Colon (tissue), 2 donors: ENCODE measurements around the gene HSPB6.
"Not testable (repeated sequence)": the region's sequence is repeated elsewhere in the genome, so short reads cannot be mapped to it uniquely, and the experiment has no call there.

Source experiments
- FAIRE-seq: peaks from 2 replicates; lab custom pipeline; 2012; peaks lifted over from hg19 to GRCh38; lab: Jason Lieb, UNC
- donor health status: control.
- donor health status: control.

Gene HSPB6

GRCh38 chr19:35756377-35757230, at the start of gene HSPB6:
HSPB6 (minus strand) TSS chr19:35757029; CDS start chr19:35757008, 21 bp downstream.
- no peak for FAIRE-seq

GRCh38 chr19:35806597-35806996, 49.8 kb upstream of the HSPB6 start:
- no peak for FAIRE-seq

GRCh38 chr19:35805526-35806102, 48.8 kb upstream of the HSPB6 start:
- FAIRE-seq = no peak

GRCh38 chr19:35801828-35802227, 45.0 kb upstream of the HSPB6 start:
- no peak for FAIRE-seq

- no peak for FAIRE-seq
Measured at GRCh38 chr19:35797663-35798062, 40.8 kb upstream of the HSPB6 start.

- no peak for FAIRE-seq
Measured at GRCh38 chr19:35796645-35797542, 40.1 kb upstream of the HSPB6 start.

GRCh38 chr19:35795564-35795963, 38.7 kb upstream of the HSPB6 start:
- FAIRE-seq = not testable (repeated sequence)

GRCh38 chr19:35793381-35794165, 36.7 kb upstream of the HSPB6 start:
- no peak for FAIRE-seq

- no peak for FAIRE-seq
Measured at GRCh38 chr19:35792888-35793287, 36.1 kb upstream of the HSPB6 start.

GRCh38 chr19:35792312-35792711, 35.5 kb upstream of the HSPB6 start:
- no peak for FAIRE-seq

- FAIRE-seq = no peak
Measured at GRCh38 chr19:35791814-35792279, 35.0 kb upstream of the HSPB6 start.

GRCh38 chr19:35790981-35791813, 34.4 kb upstream of the HSPB6 start:
- FAIRE-seq = no peak

- FAIRE-seq = no peak
Measured at GRCh38 chr19:35789978-35790944, 33.4 kb upstream of the HSPB6 start.

- no peak for FAIRE-seq
Measured at GRCh38 chr19:35789195-35789977, 32.6 kb upstream of the HSPB6 start.

- FAIRE-seq = no peak
Measured at GRCh38 chr19:35788205-35788960, 31.6 kb upstream of the HSPB6 start.

GRCh38 chr19:35787227-35787799, 30.5 kb upstream of the HSPB6 start:
- no peak for FAIRE-seq

- no peak for FAIRE-seq
Measured at GRCh38 chr19:35786299-35787160, 29.7 kb upstream of the HSPB6 start.
